GM21529 (cell line): Measurements from ENCODE around the gene FBXO34.

Source experiments
- ATAC-seq: cut with Tn5 transposase; IDR thresholded peaks from one replicate; pipeline ENCODE4 v1.9.1; 2021; ENCODE audit not compliant: unreplicated experiment

Gene FBXO34

GRCh38 chr14:55271572-55272298 is 514 bp downstream of the FBXO34 start:
- peak; percentile 27 for ATAC-seq

GRCh38 chr14:55272387-55272786 is 1.2 kb downstream of the FBXO34 start:
- ATAC-seq = no peak

GRCh38 chr14:55272922-55273321 is 1.7 kb downstream of the FBXO34 start:
- ATAC-seq = no peak

- ATAC-seq = no peak
Measured at GRCh38 chr14:55274146-55274545, 2.9 kb downstream of the FBXO34 start.

- no peak for ATAC-seq
Measured at GRCh38 chr14:55274751-55275150, 3.5 kb downstream of the FBXO34 start.

GRCh38 chr14:55276736-55277135 is 5.5 kb downstream of the FBXO34 start:
- no peak for ATAC-seq

- peak; percentile 88 for ATAC-seq
Measured at GRCh38 chr14:55277972-55278740, 6.9 kb downstream of the FBXO34 start.

GRCh38 chr14:55279384-55279783 is 8.2 kb downstream of the FBXO34 start:
- ATAC-seq = no peak

- no peak for ATAC-seq
Measured at GRCh38 chr14:55281316-55281839, 10.2 kb downstream of the FBXO34 start.

- no peak for ATAC-seq
Measured at GRCh38 chr14:55285048-55285652, 13.9 kb downstream of the FBXO34 start.

- ATAC-seq = no peak
Measured at GRCh38 chr14:55288439-55288838, 17.2 kb downstream of the FBXO34 start.

- no peak for ATAC-seq
Measured at GRCh38 chr14:55291480-55292081, 20.4 kb downstream of the FBXO34 start.

GRCh38 chr14:55294603-55295002 is 23.4 kb downstream of the FBXO34 start:
- no peak for ATAC-seq

- peak; percentile 64 for ATAC-seq
Measured at GRCh38 chr14:55297611-55298499, 26.6 kb downstream of the FBXO34 start.

- ATAC-seq = no peak
Measured at GRCh38 chr14:55298500-55298822, 27.2 kb downstream of the FBXO34 start.

- peak; percentile 61 for ATAC-seq
Measured at GRCh38 chr14:55301437-55302121, 30.4 kb downstream of the FBXO34 start.

- ATAC-seq = no peak
Measured at GRCh38 chr14:55302367-55303124, 31.3 kb downstream of the FBXO34 start.

GRCh38 chr14:55303125-55303499 is 31.9 kb downstream of the FBXO34 start:
- ATAC-seq = no peak

- peak; percentile 57 for ATAC-seq
Measured at GRCh38 chr14:55303691-55304145, 32.5 kb downstream of the FBXO34 start.
